ENCODE results near the gene TBC1D14. TPM values are rescaled to one million over a fixed set of nuclear protein-coding genes. Genes with fewer than 3 reads are reported as not detected.

TBC1D14 gene
- total RNA-seq, 1 experiment from 2014 or later, result 36.3 TPM

DNA sequence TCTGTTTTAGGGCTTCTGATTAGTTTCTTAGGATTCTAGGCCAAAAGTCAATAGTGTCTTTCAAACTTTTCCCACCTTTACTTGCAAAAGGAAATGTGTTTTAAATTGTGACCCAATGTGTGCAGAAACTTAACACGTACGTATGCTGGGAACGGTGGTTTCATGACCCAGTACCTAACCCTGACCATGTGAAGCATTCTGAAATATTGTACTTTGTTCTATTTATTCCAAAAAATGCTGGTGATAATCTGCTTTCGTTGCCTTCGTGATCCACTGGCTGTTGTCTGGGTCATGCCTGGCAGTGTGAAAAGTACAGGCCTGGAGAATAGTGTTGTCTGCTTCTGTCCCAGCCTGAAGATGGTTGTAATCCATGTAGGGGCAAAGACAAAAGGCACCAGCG lies 106.9 kb downstream of the TBC1D14 start:
- CTCF ChIA-PET, result no interaction called here

DNA sequence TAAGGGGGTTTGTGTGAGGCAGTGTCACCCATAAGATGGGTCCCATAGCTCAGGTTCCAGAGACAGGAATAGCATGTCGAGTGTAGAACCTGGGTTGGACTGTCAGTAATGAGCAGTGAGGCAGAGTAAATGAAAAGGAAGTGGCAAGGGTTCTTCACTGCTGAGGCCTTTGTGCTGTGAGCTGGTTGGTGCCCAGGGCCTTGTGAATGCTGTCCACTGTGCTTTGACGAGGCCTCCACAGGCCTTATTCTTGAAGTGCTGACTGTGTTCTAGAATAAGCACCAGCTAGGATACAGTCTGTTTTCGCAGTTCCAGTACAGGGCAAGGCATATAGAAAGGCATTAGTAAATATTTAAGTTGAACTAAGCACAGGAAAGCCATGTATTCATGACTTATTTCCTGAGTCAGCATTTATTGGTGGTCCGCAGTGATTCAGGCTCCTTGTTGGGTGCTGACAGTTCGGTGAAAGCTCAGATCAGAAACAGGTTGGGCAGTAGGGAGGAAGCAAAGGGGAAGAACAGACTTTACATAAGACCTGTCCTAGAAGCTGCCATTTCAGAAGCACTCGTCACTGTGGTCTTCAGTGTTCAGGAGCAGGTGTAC lies 107.9 kb downstream of the TBC1D14 start:
- intact Hi-C loops (cut with micrococcal nuclease; ENCODE audit: unreplicated experiment) (no loop called here), in situ Hi-C loops (cut with HindIII; ENCODE audit: low pct_unique_long_range_greater_than_20kb, low sequenced_read_pairs) (no loop called here)
- Histone ChIP-seq H3K27ac (ENCODE audit: low read length) (no peak overlapping the region), H3K4me1 (ENCODE audit: control insufficient read depth, insufficient read depth, low read length) (peaks cover 26% of the 10 kb centered on the region), H3K27me3 (ENCODE audit: control insufficient read depth, insufficient read depth, low read length) (no peaks in the 10 kb centered on the region), H3K4me3 (ENCODE audit: low read depth in 2 of 2, low read length in 2 of 2) (no peak overlapping the region), H3K9me3 (ENCODE audit: control insufficient read depth, insufficient read depth, low read depth, low read length) (no peaks in the 10 kb centered on the region), H3K36me3 (ENCODE audit: control insufficient read depth, insufficient read depth, low read length) (peaks cover 5% of the 10 kb centered on the region; the same call in 1 of the 2 replicates)
- no peak for TF ChIP-seq SIN3A (IDR thresholded peaks at IDR 0.05; ENCODE audit: borderline replicate concordance, insufficient read depth, low read depth, low read length)
- no peak for TF ChIP-seq TCF7L2 (IDR thresholded peaks at IDR 0.05; ENCODE audit: low read depth, low read length)
- TF ChIP-seq, protein P1, sequence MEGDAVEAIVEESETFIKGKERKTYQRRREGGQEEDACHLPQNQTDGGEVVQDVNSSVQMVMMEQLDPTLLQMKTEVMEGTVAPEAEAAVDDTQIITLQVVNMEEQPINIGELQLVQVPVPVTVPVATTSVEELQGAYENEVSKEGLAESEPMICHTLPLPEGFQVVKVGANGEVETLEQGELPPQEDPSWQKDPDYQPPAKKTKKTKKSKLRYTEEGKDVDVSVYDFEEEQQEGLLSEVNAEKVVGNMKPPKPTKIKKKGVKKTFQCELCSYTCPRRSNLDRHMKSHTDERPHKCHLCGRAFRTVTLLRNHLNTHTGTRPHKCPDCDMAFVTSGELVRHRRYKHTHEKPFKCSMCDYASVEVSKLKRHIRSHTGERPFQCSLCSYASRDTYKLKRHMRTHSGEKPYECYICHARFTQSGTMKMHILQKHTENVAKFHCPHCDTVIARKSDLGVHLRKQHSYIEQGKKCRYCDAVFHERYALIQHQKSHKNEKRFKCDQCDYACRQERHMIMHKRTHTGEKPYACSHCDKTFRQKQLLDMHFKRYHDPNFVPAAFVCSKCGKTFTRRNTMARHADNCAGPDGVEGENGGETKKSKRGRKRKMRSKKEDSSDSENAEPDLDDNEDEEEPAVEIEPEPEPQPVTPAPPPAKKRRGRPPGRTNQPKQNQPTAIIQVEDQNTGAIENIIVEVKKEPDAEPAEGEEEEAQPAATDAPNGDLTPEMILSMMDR (IDR thresholded peaks at IDR 0.05), result no peak
- no peak for TF ChIP-seq POLR2AphosphoS5 (IDR thresholded peaks at IDR 0.05; ENCODE audit: low read depth, low read length)
- TF ChIP-seq, protein P2, sequence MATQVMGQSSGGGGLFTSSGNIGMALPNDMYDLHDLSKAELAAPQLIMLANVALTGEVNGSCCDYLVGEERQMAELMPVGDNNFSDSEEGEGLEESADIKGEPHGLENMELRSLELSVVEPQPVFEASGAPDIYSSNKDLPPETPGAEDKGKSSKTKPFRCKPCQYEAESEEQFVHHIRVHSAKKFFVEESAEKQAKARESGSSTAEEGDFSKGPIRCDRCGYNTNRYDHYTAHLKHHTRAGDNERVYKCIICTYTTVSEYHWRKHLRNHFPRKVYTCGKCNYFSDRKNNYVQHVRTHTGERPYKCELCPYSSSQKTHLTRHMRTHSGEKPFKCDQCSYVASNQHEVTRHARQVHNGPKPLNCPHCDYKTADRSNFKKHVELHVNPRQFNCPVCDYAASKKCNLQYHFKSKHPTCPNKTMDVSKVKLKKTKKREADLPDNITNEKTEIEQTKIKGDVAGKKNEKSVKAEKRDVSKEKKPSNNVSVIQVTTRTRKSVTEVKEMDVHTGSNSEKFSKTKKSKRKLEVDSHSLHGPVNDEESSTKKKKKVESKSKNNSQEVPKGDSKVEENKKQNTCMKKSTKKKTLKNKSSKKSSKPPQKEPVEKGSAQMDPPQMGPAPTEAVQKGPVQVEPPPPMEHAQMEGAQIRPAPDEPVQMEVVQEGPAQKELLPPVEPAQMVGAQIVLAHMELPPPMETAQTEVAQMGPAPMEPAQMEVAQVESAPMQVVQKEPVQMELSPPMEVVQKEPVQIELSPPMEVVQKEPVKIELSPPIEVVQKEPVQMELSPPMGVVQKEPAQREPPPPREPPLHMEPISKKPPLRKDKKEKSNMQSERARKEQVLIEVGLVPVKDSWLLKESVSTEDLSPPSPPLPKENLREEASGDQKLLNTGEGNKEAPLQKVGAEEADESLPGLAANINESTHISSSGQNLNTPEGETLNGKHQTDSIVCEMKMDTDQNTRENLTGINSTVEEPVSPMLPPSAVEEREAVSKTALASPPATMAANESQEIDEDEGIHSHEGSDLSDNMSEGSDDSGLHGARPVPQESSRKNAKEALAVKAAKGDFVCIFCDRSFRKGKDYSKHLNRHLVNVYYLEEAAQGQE (IDR thresholded peaks at IDR 0.05; ENCODE audit: insufficient read depth in 1 of 2, low read depth in 2 of 2, low read length in 1 of 2), result no peak
- ChIA-PET POLR2A (interaction anchor here (0.6 kb wide), 1 partner anchor 104 kb away, joined by 6 read pairs; no protein-coding TSS in a partner anchor), CTCF (no interaction called here)
- DNase-seq (ENCODE audit: low read depth, low spot score), result no peak
- ATAC-seq, result no peak
- no TSS peak for BruUV-seq (replicated peaks)

More for the DNA sequence above, 106.9 kb downstream of the TBC1D14 start:
- Histone ChIP-seq H3K27ac (ENCODE audit: low read length) (no peak overlapping the region), H3K36me3 (ENCODE audit: control insufficient read depth, insufficient read depth, low read length) (peaks cover 8% of the 10 kb centered on the region; the same call in 1 of the 2 replicates), H3K27me3 (ENCODE audit: control insufficient read depth, insufficient read depth, low read length) (no peaks in the 10 kb centered on the region), H3K4me1 (ENCODE audit: control insufficient read depth, insufficient read depth, low read length) (peaks cover 16% of the 10 kb centered on the region), H3K4me3 (ENCODE audit: low read depth in 2 of 2, low read length in 2 of 2) (no peak overlapping the region), H3K9me3 (ENCODE audit: control insufficient read depth, insufficient read depth, low read depth, low read length) (no peaks in the 10 kb centered on the region)
- no TSS peak for BruUV-seq (replicated peaks)
- TF ChIP-seq, protein P1 (IDR thresholded peaks at IDR 0.05), result no peak
- TF ChIP-seq, protein P2 (IDR thresholded peaks at IDR 0.05; ENCODE audit: insufficient read depth in 1 of 2, low read depth in 2 of 2, low read length in 1 of 2), result no peak
- TF ChIP-seq POLR2AphosphoS5 (IDR thresholded peaks at IDR 0.05; ENCODE audit: low read depth, low read length) (no peak), TCF7L2 (IDR thresholded peaks at IDR 0.05; ENCODE audit: low read depth, low read length) (no peak), SIN3A (IDR thresholded peaks at IDR 0.05; ENCODE audit: borderline replicate concordance, insufficient read depth, low read depth, low read length) (no peak)
- ATAC-seq, result no peak
- in situ Hi-C loops (cut with HindIII; ENCODE audit: low pct_unique_long_range_greater_than_20kb, low sequenced_read_pairs), result no loop called here
- DNase-seq (ENCODE audit: low read depth, low spot score), result no peak
- intact Hi-C loops (cut with micrococcal nuclease; ENCODE audit: unreplicated experiment), result no loop called here
- POLR2A ChIA-PET, result interaction anchor here (0.8 kb wide), 1 partner anchor 853 kb away, joined by 3 read pairs; no protein-coding TSS in a partner anchor
